K562 (cell line): Measurements from ENCODE around the gene NOP10.

Experiments used
- CHAMP1 ChIP-seq: fragments of 450-650 bp; IDR thresholded peaks from 2 replicates; pipeline ENCODE4 v1.6.1; 2016; ENCODE audit warnings: mild to moderate bottlenecking
- ETS1 ChIP-seq: conservative IDR thresholded peaks from 2 replicates; pipeline ENCODE4 v1.6.1; 2011; ENCODE audit warnings: low read depth, mild to moderate bottlenecking, low read length; ENCODE audit not compliant: control insufficient read depth
- TF ChIP-seq, protein P1 (sequence below): fragments of 450-650 bp; formaldehyde crosslinking; IDR thresholded peaks from 2 replicates; pipeline ENCODE4 v1.4.0; 2020; ENCODE audit warnings: mild to moderate bottlenecking, mixed read lengths

DNA sequence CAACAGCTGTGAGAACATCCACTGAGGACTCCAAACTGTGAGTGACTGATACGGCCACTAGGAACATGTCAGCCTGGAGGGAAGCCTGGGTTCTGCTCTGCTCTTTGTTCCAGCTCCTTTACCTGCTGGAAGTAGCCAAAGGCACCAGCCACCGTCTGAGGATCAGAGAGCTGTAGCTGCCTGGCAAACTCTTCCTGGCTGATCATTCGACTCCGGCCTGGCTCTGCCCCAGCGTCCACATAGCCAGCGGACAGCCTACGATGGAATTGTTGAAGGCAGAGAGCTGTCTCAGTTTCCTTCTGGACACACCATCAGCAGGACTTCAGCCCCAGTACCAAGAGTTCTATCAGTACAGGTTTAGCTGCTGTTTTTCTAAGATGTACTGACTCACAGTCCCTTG lies 18.3 kb upstream of the NOP10 start:
- TF ChIP-seq, protein P1, sequence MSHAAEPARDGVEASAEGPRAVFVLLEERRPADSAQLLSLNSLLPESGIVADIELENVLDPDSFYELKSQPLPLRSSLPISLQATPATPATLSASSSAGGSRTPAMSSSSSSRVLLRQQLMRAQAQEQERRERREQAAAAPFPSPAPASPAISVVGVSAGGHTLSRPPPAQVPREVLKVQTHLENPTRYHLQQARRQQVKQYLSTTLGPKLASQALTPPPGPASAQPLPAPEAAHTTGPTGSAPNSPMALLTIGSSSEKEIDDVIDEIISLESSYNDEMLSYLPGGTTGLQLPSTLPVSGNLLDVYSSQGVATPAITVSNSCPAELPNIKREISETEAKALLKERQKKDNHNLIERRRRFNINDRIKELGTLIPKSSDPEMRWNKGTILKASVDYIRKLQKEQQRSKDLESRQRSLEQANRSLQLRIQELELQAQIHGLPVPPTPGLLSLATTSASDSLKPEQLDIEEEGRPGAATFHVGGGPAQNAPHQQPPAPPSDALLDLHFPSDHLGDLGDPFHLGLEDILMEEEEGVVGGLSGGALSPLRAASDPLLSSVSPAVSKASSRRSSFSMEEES (CRISPR knock-in tag), result no peak
- TF ChIP-seq CHAMP1 (no peak), ETS1 (no peak)
